NCI-H2171 treated with DMSO at 0.1 percent for 48 hours (cell line): Measurements from ENCODE around the gene TRDN.

Source experiments
- DNase-seq: peaks from one replicate; lab custom pipeline; 2025; lab: John Stamatoyannopoulos, UW

The TRDN gene

DNA sequence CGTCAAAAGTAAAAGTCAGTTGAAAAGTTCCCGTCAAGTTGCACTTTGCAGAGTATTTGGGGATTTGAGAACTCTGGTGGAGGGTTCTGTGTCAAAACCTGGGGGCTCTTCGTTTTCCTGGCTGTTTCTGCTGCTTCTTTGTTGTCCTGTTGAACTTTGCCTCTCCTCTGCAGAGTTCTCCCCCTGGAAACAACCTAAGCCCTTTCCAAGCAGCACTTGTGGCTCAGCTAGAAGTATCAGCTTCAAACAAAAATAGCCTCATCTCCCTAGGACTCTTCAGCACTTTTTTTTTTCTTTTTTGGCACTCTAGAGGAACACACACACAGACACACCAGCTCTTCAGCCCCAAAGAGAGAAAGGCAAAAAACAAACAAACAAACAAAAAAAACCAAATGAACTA, at the start of gene TRDN:
TSS of gene TRDN (minus strand) at position 169 of the 400 bp plus-strand sequence. CDS start 175 bp downstream, outside the sequence.
- DNase-seq = no peak

GRCh38 chr6:123681957-123682462, 45.3 kb upstream of the TRDN start:
- peak; percentile 44 for DNase-seq

GRCh38 chr6:123677897-123678296, 41.1 kb upstream of the TRDN start:
- DNase-seq = no peak

DNA sequence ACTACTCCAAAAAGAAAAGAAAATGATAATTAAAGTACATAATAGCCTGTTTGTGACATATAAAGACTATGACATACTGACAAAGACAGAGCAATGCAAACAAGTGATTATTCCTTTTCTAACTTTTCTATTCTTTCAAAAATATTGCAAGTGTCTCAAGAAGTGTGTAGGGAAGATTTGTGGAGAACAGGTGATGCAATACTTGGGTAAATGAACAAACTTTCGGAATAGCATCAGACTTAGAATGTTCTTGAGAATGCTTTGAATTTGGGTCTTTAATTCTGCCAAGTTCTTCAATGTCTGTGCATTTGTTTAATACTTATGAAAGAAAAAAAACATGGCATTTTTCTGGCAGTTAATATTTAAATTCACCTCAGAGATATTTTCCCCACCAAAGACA, 40.0 kb upstream of the TRDN start:
- DNase-seq = no peak

- DNase-seq = no peak
Observed at GRCh38 chr6:123668965-123669591, 32.3 kb upstream of the TRDN start.

DNA sequence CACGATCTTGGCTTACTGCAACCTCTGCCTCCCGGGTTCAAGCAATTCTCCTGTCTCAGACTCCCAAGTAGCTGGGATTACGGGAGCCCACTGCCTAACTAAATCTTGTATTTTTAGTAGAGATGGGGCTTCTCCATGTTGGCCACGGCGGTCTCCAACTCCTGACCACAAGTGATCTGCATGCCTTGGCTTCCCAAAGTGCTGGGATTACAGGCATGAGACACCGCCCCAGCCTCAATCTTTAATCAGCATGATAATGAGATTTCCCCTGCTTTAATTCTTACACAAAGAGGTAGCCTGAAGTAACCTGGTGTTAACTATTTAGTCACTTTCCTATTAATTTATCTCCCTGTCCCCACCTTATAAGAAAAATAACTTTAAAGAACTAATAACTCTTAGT, 31.3 kb upstream of the TRDN start:
- no peak for DNase-seq

DNA sequence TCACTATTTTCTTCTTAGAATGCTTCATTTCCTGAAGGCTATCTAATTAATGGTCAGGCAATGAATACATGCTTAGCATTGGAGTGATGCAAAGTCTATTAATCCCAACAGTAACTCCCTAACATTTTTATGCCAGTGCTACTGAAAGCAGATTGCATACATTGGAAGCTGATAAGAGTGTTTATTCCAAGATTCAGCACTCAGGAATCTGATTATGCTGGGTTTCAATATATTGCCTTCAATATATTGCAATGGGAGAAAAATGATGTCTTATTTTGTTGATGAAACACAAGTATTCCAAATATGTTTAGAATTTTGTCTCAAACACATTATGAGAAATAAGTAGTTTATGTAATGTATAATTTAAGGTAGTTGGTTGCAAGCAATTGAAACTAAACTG, 26.7 kb upstream of the TRDN start:
- DNase-seq = no peak

GRCh38 chr6:123662757-123663156, 26.0 kb upstream of the TRDN start:
- no peak for DNase-seq

GRCh38 chr6:123661105-123661891, 24.5 kb upstream of the TRDN start:
- DNase-seq = no peak

GRCh38 chr6:123659960-123660748, 23.4 kb upstream of the TRDN start:
- DNase-seq = peak; percentile 43

DNA sequence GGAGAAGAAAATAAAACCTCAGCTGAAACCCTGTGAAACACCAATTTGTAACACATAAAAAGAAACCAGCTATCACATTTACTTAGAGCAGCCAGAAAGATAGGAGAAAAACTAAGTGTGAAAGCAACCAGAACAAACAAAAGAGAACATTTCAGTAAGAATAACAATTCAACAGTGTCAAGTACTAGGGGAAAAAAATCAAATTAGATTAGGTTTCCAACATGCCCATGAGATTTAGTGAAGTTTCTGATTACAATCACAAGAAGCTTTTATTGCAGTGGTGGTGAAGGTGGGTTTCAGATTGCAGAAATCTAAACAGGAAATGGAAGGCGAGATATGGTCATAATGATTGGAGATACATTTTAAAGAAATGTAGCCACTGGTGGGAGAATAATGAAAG, 22.1 kb upstream of the TRDN start:
- DNase-seq = peak; percentile 87

DNA sequence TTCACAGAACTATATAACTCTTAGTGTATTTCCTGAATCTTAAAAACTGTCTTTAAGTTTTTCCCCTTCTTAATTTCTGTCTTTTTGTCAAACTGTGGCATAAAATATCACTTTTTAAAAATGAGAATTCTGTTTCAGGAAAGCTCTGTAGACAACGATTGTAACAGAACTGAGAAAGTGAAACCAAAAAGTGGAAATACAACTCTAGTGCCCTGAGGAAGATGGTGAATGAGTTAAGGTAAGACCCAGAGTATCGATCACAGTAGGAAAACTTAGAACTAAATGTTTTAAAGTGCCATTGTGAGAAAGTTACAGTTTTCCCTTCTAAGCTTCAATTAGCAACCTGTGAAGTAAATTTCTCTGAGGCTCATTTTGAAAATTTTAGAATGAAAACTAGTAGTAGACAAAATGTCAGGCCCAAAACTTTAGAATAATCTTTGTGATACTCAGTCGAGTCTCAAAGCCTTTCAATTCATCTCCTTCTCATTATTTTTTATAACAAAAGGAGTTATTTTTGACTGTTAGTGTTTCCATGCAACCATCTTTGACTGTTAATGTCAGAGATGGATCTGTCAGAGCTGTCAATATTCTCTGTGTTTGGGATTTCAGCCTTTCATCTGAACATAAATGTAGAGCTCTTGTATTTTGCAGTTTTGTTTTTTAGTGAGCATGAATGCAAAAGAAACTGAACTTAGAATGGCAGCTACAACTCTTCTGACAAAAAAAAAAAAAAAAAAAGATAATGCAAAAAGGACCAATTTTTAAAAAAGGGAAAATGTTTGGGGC, 19.0 kb upstream of the TRDN start:
- no peak for DNase-seq

- DNase-seq = no peak
Observed at GRCh38 chr6:123648723-123649122, 12.0 kb upstream of the TRDN start.

DNA sequence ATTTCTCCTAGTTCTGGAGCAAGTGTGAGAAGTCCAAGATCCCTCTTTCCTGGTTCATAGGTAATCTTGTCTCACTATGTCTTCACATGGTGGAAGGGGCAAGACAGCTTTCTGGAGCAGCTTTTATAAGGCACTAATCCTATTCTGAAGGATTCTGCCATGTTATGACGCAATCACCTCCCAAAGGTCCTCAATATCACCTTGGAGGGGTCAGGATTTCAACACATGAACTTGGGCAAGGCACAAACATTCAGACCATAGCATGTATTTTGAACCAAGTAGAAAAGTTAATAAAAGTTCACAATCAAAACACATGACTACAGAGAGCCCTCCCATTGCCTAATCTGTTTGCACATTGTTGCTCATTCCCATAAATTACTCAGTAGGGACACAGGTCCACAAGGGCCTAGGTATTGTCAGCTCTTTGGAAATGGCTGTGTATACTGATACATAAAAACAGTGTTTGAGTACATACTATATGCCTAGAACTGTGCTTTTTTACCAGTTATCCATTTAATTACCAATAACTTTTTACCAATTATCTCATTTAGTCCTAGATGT, 11.3 kb upstream of the TRDN start:
- DNase-seq = no peak

DNA sequence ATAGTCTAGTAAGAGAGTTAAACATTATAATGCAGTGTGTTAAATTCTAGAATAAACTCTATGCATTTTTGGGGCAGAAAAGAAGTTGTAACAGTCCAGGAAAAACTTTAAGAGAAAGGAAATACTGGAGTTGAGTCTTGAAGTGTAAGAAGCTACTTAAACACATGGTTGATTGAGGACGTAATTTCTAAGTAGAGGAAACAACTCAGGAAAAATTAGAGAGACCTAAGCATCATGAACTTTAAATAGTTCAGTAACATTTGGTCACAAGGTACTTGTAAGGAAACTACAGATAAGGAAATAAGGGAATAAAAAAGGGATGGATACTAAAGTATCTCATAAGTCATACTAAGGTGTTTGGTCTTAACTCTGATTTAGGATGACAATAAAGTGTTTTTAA, 4.7 kb upstream of the TRDN start:
- DNase-seq = no peak

GRCh38 chr6:123640567-123641187, 3.9 kb upstream of the TRDN start:
- peak; percentile 11 for DNase-seq

GRCh38 chr6:123638865-123639264, 2.1 kb upstream of the TRDN start:
- DNase-seq = no peak

DNA sequence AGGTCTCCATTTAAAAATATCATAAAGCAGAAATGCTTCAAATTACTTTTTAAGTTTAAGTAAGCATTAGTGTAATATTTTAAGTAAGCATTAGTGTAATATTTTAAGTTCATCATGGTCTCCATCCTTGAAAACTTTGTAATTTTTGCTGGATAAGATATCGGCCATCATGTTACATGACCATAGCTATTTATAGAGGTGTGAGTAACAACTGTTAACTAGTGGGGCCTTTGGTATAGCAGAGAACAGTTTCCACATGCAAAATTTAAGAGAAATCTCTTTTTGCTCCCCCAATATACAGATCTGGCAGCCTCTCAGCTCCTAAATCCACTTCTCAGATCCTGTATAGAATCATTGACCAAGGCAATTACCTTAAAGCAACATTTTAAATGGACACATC, 468 bp downstream of the TRDN start:
- DNase-seq = no peak

DNA sequence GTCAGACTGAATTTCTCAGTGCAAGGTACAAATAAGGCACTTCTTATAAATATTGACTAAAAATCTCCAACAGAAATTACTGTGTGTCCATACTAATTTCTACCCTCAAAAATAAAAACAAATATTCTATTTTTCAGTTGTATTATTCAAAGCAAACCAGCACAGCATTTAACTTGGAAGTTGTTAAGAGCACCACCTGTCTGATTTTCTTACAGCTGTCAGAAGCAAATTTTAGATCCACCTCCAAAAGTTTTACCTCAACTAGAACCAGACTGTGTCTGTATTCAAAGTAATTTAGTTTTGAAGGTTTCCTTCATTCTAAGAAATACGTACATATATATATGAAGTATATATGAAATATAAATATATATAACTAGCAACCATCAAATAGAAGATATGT, 1.2 kb downstream of the TRDN start:
- DNase-seq = peak; percentile 16

DNA sequence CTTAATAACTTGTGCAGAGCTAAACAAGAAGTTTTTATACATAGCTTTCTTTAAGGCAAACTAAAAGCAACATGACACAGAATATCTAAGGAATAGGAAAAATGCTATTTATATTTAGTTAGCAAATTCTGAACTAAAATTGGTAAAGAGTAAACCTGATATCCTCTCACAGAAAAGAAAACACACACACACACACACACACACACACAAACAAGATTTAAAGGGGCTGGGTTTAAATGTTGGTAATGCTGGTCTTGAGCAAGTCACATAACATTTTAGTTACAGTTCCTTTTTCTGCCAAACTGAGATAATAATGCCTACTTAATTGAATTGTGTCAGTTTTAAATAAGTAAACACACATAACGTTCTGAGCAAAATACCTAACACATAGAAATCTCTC, 1.6 kb downstream of the TRDN start:
- DNase-seq = no peak

DNA sequence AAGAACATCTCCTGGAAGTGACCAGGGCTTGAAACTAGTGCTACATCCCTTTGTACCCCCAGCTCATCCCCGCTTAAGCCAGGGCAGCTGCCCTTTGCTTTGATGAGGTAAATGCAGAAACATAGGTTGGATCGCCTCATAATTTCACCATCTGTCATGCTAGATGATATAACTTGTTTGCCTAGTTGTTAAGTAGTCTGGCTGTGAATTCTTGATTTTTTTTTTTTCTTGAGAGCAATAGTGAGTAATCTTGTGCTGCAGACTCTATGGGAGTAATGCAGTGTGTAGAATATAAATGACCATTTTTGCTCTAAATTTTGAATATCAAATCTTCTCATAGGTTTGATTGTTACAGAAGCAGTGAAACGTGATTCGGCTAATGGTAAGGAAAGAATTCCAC, 4.1 kb downstream of the TRDN start:
- peak; percentile 85 for DNase-seq
